ENCODE data around the gene VMP1.

- TF ChIP-seq POLR2A (IDR thresholded peaks at IDR 0.05; ENCODE audit: low read length) = no peak
- no peak for TF ChIP-seq GATA1 (IDR thresholded peaks at IDR 0.05; ENCODE audit: low read depth, low read length)
Observed at GRCh38 chr17:59804901-59805465, 97.5 kb downstream of the VMP1 start.

Data from erythroblast (primary cell).